ENCODE measurements around the gene DOCK1.
"Not testable (repeated sequence)": the region's sequence is repeated elsewhere in the genome, so short reads cannot be mapped to it uniquely, and the experiment has no call there.

DOCK1 gene

GRCh38 chr10:127293640-127294039 lies 388.4 kb downstream of the DOCK1 start:
- DNase-seq = peak; percentile 43 to 44

- DNase-seq = no peak
These were observed 391.5 kb downstream of the DOCK1 start for GRCh38 chr10:127296696-127297095.

- DNase-seq = no peak
These were observed 393.2 kb downstream of the DOCK1 start for GRCh38 chr10:127298381-127298780.

GRCh38 chr10:127299192-127299591 lies 394.0 kb downstream of the DOCK1 start:
- not testable (repeated sequence) for DNase-seq

GRCh38 chr10:127299956-127300689 lies 394.9 kb downstream of the DOCK1 start:
- no peak for DNase-seq

- no peak for DNase-seq
These were observed 395.7 kb downstream of the DOCK1 start for GRCh38 chr10:127300868-127301321.

- no peak for DNase-seq
These were observed 397.1 kb downstream of the DOCK1 start for GRCh38 chr10:127302343-127302742.

- no peak for DNase-seq
These were observed 397.9 kb downstream of the DOCK1 start for GRCh38 chr10:127303105-127303504.

GRCh38 chr10:127303746-127304145 lies 398.5 kb downstream of the DOCK1 start:
- DNase-seq = no peak

GRCh38 chr10:127306479-127306878 lies 401.3 kb downstream of the DOCK1 start:
- no peak for DNase-seq

GRCh38 chr10:127307338-127307737 lies 402.1 kb downstream of the DOCK1 start:
- DNase-seq = no peak

- no peak for DNase-seq
These were observed 402.8 kb downstream of the DOCK1 start for GRCh38 chr10:127308031-127308430.

GRCh38 chr10:127309619-127310018 lies 404.4 kb downstream of the DOCK1 start:
- DNase-seq = not testable (repeated sequence)

GRCh38 chr10:127310430-127310829 lies 405.2 kb downstream of the DOCK1 start:
- DNase-seq = no peak

- DNase-seq = no peak
These were observed 405.7 kb downstream of the DOCK1 start for GRCh38 chr10:127310923-127311322.

- no peak for DNase-seq
These were observed 408.9 kb downstream of the DOCK1 start for GRCh38 chr10:127313996-127314700.

- DNase-seq = no peak
These were observed 409.6 kb downstream of the DOCK1 start for GRCh38 chr10:127314797-127315196.

GRCh38 chr10:127315888-127316287 lies 410.7 kb downstream of the DOCK1 start:
- DNase-seq = no peak

GRCh38 chr10:127318396-127318795 lies 413.2 kb downstream of the DOCK1 start:
- no peak for DNase-seq

- DNase-seq = no peak
These were observed 414.0 kb downstream of the DOCK1 start for GRCh38 chr10:127319271-127319670.

GRCh38 chr10:127319691-127320090 lies 414.5 kb downstream of the DOCK1 start:
- DNase-seq = no peak

- no peak for DNase-seq
These were observed 414.9 kb downstream of the DOCK1 start for GRCh38 chr10:127320176-127320575.

- no peak for DNase-seq
These were observed 417.1 kb downstream of the DOCK1 start for GRCh38 chr10:127322286-127322685.

GRCh38 chr10:127325506-127325905 lies 420.3 kb downstream of the DOCK1 start:
- DNase-seq = no peak
